HEK293 (cell line): ENCODE data around the gene EEF1AKMT3.
A peak's percentile ranks its signal among the peaks of the same experiment; 100 is the strongest.

Experiments used
- CTCF ChIA-PET: fragments of 350-600 bp; formaldehyde crosslinking; extraction: SDS; loops from one replicate; lab custom pipeline; 2021; ENCODE audit warnings: antibody characterized with exemption; lab: Yijun Ruan, JAX
- POLR2A ChIA-PET: fragments of 300-600 bp; formaldehyde crosslinking; extraction: SDS; loops from one replicate; lab custom pipeline; 2020; ENCODE audit warnings: antibody characterized with exemption, inconsistent platforms; lab: Yijun Ruan, JAX
- H3K27ac ChIP-seq: fragments of 200-500 bp; sonication (Bioruptor generic); 2 replicates; pipeline ENCODE4 v1.5.1; 2014; ENCODE audit warnings: low read depth, low read length, control low read depth, inconsistent platforms; ENCODE audit errors: extremely low read depth
- H3K36me3 ChIP-seq, 2 experiments: fragments of 200-500 bp in 1 of 2; sonication (Bioruptor generic) in 1 of 2; 1 replicate in 1 of 2; 2 replicates in 1 of 2; pipeline ENCODE4 v1.5.1; 2014 to 2017; ENCODE audit warnings: inconsistent platforms in 2 of 2, low read length in 2 of 2; ENCODE audit not compliant: control insufficient read depth in 2 of 2, insufficient read depth in 1 of 2
- H3K4me1 ChIP-seq: fragments of 200-500 bp; sonication (Bioruptor generic); 2 replicates; pipeline ENCODE4 v1.5.1; 2014; ENCODE audit warnings: mild to moderate bottlenecking, low read length, inconsistent platforms; ENCODE audit not compliant: control insufficient read depth, insufficient read depth
- H3K4me3 ChIP-seq: 2 replicates; pipeline ENCODE4 v1.5.1; 2011; ENCODE audit warnings: low read depth, mild to moderate bottlenecking, control low read depth, low read length, moderate library complexity
- H3K9me3 ChIP-seq: fragments of 200-500 bp; sonication (Bioruptor generic); 2 replicates; pipeline ENCODE4 v1.5.1; 2014; ENCODE audit warnings: low read depth, low read length, inconsistent platforms; ENCODE audit not compliant: control insufficient read depth, insufficient read depth
- ELK4 ChIP-seq: IDR thresholded peaks from 2 replicates; pipeline ENCODE4 v1.6.1; 2011; ENCODE audit warnings: mild to moderate bottlenecking, low read depth, low read length, borderline replicate concordance
- GLIS2 ChIP-seq: fragments of 450-650 bp; formaldehyde crosslinking; IDR thresholded peaks from 2 replicates; pipeline ENCODE4 v1.5.1; 2016; ENCODE audit warnings: missing biosample characterization, missing genetic modification characterization
- IKZF3 ChIP-seq: fragments of 450-650 bp; IDR thresholded peaks from 2 replicates; pipeline ENCODE4 v1.5.0; 2018; ENCODE audit warnings: missing biosample characterization, mild to moderate bottlenecking, missing genetic modification characterization, moderate library complexity
- KLF1 ChIP-seq: fragments of 450-650 bp; formaldehyde crosslinking; IDR thresholded peaks from 2 replicates; pipeline ENCODE4 v1.5.1; 2016; ENCODE audit warnings: missing biosample characterization, missing genetic modification characterization
- PATZ1 ChIP-seq: fragments of 450-650 bp; formaldehyde crosslinking; IDR thresholded peaks from 2 replicates; pipeline ENCODE4 v1.5.1; 2016; ENCODE audit warnings: missing biosample characterization, missing genetic modification characterization
- ZIC2 ChIP-seq: fragments of 450-650 bp; formaldehyde crosslinking; IDR thresholded peaks from 2 replicates; pipeline ENCODE4 v1.5.1; 2016; ENCODE audit warnings: missing biosample characterization, missing genetic modification characterization
- ZNF16 ChIP-seq: fragments of 450-650 bp; formaldehyde crosslinking; IDR thresholded peaks from 2 replicates; pipeline ENCODE4 v1.5.1; 2016; ENCODE audit warnings: low read depth, missing biosample characterization, missing genetic modification characterization
- ZNF341 ChIP-seq: fragments of 450-650 bp; formaldehyde crosslinking; IDR thresholded peaks from 2 replicates; pipeline ENCODE4; 2016; ENCODE audit warnings: low read depth, missing biosample characterization, missing genetic modification characterization
- ZNF473 ChIP-seq: fragments of 450-650 bp; formaldehyde crosslinking; IDR thresholded peaks from 2 replicates; pipeline ENCODE4 v1.5.1; 2017; ENCODE audit warnings: missing biosample characterization, missing genetic modification characterization
- ZNF624 ChIP-seq: fragments of 450-650 bp; formaldehyde crosslinking; IDR thresholded peaks from 2 replicates; pipeline ENCODE4 v1.5.1; 2017; ENCODE audit warnings: missing biosample characterization, missing genetic modification characterization
- ZNF654 ChIP-seq: fragments of 450-650 bp; formaldehyde crosslinking; IDR thresholded peaks from 2 replicates; pipeline ENCODE4 v1.5.1; 2016; ENCODE audit warnings: low read depth, missing biosample characterization, missing genetic modification characterization
- TF ChIP-seq, protein P1 (sequence below): fragments of 450-650 bp; formaldehyde crosslinking; IDR thresholded peaks from 2 replicates; pipeline ENCODE4 v1.5.1; 2017; ENCODE audit warnings: missing biosample characterization, missing genetic modification characterization
- TF ChIP-seq, protein P2 (sequence below): fragments of 450-650 bp; IDR thresholded peaks from 2 replicates; pipeline ENCODE4 v1.5.1; 2018; ENCODE audit warnings: missing biosample characterization, missing genetic modification characterization
- TF ChIP-seq, protein P3 (sequence below): fragments of 450-650 bp; formaldehyde crosslinking; IDR thresholded peaks from 2 replicates; pipeline ENCODE4 v1.5.1; 2016; ENCODE audit warnings: missing biosample characterization, missing genetic modification characterization

EEF1AKMT3 gene

DNA sequence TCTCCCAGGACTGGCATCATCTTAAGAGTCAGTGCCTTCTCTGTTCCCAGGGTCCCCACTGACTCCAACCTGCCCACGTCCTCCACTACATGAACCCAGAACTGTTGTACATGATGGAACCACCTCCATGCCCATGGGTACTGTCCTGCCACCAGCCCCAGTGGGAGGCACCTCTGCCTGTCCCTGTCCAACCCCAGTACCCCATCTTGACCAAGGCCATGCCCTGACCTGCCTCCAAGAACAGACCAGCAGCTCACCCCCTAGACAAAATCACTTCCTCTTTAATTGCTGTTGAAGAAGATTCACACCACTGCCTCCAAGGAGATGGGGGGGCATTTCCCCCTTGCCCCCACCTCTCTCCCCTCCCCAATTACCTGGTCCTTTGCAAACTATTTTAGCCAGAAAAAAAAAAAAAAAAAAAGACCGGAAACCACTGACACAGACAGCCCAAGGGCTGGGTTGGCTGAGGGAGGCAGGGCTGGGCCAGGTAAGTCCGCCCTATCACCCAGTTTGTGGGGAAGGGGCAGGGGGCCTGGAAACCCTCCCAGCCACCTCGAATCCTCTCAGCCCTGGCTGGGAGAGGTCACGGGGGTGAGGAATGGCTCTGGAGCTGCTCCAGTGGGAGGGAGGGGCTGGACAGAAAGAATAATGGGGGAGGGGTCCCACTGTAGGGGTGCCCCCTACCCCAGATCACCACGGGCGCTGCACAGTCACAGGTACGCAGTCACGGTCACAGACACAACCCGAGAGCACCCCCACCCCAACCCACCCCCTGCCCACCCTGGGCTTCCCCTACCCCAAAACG lies 47.3 kb upstream of the EEF1AKMT3 start:
- POLR2A ChIA-PET = interaction anchor here (1.0 to 2.3 kb wide), 5 partner anchors 10 to 114 kb away, joined by 3 to 15 read pairs (median 6); partner anchors contain the start of genes ARHGEF25, EEF1AKMT3, METTL1 and TSPAN31
- TF ChIP-seq ZNF624 = no peak
- TF ChIP-seq ZNF473 (tag by site-specific recombination) = no peak
- TF ChIP-seq ELK4 = no peak
- no peak for TF ChIP-seq ZNF16 (tag by site-specific recombination)
- peak; percentile 14; the same call in 1 of the 2 replicates for TF ChIP-seq PATZ1
- TF ChIP-seq, protein P1, sequence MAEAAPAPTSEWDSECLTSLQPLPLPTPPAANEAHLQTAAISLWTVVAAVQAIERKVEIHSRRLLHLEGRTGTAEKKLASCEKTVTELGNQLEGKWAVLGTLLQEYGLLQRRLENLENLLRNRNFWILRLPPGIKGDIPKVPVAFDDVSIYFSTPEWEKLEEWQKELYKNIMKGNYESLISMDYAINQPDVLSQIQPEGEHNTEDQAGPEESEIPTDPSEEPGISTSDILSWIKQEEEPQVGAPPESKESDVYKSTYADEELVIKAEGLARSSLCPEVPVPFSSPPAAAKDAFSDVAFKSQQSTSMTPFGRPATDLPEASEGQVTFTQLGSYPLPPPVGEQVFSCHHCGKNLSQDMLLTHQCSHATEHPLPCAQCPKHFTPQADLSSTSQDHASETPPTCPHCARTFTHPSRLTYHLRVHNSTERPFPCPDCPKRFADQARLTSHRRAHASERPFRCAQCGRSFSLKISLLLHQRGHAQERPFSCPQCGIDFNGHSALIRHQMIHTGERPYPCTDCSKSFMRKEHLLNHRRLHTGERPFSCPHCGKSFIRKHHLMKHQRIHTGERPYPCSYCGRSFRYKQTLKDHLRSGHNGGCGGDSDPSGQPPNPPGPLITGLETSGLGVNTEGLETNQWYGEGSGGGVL (tag by site-specific recombination) = 0 out of 2 replicates have a peak, but pooled peaks have one; percentile 15

GRCh38 chr12:57725851-57726150 lies 46.6 kb upstream of the EEF1AKMT3 start:
- peak overlapping the region; percentile 82; the same call in 1 of the 2 replicates for H3K27ac ChIP-seq
- H3K4me3 ChIP-seq = peak overlapping the region; percentile 21
- TF ChIP-seq, protein P2, sequence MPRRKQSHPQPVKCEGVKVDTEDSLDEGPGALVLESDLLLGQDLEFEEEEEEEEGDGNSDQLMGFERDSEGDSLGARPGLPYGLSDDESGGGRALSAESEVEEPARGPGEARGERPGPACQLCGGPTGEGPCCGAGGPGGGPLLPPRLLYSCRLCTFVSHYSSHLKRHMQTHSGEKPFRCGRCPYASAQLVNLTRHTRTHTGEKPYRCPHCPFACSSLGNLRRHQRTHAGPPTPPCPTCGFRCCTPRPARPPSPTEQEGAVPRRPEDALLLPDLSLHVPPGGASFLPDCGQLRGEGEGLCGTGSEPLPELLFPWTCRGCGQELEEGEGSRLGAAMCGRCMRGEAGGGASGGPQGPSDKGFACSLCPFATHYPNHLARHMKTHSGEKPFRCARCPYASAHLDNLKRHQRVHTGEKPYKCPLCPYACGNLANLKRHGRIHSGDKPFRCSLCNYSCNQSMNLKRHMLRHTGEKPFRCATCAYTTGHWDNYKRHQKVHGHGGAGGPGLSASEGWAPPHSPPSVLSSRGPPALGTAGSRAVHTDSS (tag by site-specific recombination) = no peak
- peak; percentile 72 for TF ChIP-seq ZNF341 (tag by site-specific recombination)
- peak; percentile 55; the same call in 1 of the 2 replicates for TF ChIP-seq IKZF3 (tag by site-specific recombination)
- TF ChIP-seq, protein P3, sequence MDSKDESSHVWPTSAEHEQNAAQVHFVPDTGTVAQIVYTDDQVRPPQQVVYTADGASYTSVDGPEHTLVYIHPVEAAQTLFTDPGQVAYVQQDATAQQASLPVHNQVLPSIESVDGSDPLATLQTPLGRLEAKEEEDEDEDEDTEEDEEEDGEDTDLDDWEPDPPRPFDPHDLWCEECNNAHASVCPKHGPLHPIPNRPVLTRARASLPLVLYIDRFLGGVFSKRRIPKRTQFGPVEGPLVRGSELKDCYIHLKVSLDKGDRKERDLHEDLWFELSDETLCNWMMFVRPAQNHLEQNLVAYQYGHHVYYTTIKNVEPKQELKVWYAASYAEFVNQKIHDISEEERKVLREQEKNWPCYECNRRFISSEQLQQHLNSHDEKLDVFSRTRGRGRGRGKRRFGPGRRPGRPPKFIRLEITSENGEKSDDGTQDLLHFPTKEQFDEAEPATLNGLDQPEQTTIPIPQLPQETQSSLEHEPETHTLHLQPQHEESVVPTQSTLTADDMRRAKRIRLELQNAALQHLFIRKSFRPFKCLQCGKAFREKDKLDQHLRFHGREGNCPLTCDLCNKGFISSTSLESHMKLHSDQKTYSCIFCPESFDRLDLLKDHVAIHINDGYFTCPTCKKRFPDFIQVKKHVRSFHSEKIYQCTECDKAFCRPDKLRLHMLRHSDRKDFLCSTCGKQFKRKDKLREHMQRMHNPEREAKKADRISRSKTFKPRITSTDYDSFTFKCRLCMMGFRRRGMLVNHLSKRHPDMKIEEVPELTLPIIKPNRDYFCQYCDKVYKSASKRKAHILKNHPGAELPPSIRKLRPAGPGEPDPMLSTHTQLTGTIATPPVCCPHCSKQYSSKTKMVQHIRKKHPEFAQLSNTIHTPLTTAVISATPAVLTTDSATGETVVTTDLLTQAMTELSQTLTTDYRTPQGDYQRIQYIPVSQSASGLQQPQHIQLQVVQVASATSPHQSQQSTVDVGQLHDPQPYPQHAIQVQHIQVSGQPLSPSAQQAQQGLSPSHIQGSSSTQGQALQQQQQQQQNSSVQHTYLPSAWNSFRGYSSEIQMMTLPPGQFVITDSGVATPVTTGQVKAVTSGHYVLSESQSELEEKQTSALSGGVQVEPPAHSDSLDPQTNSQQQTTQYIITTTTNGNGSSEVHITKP (tag by site-specific recombination) = peak; percentile 86
- TF ChIP-seq GLIS2 (tag by site-specific recombination) = no peak
- no peak for TF ChIP-seq ZNF654
- TF ChIP-seq ZIC2 (tag by site-specific recombination) = peak; percentile 84; the same call in 1 of the 2 replicates
- TF ChIP-seq KLF1 (tag by site-specific recombination) = no peak
- no peaks in the 10 kb centered on the region for H3K9me3 ChIP-seq
- H3K36me3 ChIP-seq = peaks cover 3 to 11% of the 10 kb centered on the region in 2 experiments; a peak in 2 of 3 replicates
- CTCF ChIA-PET = interaction anchor here (0.7 to 4.6 kb wide), 18 partner anchors 9 to 1035 kb away, joined by 3 to 55 read pairs (median 6); partner anchors contain the start of genes ARHGEF25, OS9, TSFM and TSPAN31
- POLR2A ChIA-PET = interaction anchor here (0.6 to 2.2 kb wide), 7 partner anchors 8 to 115 kb away, joined by 3 to 15 read pairs (median 5); partner anchors contain the start of genes ARHGEF25, CDK4, EEF1AKMT3 and METTL1
- H3K4me1 ChIP-seq = no peaks in the 10 kb centered on the region

More for the DNA sequence above, 47.3 kb upstream of the EEF1AKMT3 start:
- Histone ChIP-seq H3K27ac (no peak overlapping the region), H3K4me1 (no peaks in the 10 kb centered on the region), H3K9me3 (no peaks in the 10 kb centered on the region), H3K36me3 (peaks cover 3 to 18% of the 10 kb centered on the region in 2 experiments; a peak in 2 of 3 replicates), H3K4me3 (no peak overlapping the region)
- CTCF ChIA-PET = interaction anchor here (0.7 to 4.6 kb wide), 17 partner anchors 9 to 1034 kb away, joined by 3 to 55 read pairs (median 6); partner anchors contain the start of genes ARHGEF25, OS9, TSFM and TSPAN31
